Duodenal mucosa (tissue), 2 donors: ENCODE results near the gene NUDT8.
"Not testable (repeated sequence)": the region's sequence is repeated elsewhere in the genome, so short reads cannot be mapped to it uniquely, and the experiment has no call there.

Source experiments
- H3K27ac ChIP-seq: one replicate; pipeline ENCODE4 v1.7.0; 2013; ENCODE audit warnings: low read depth, low read length
- H3K27me3 ChIP-seq, 2 donors: one replicate each; pipeline ENCODE4 v1.7.0; 2013; ENCODE audit warnings: low read length in 2 of 2, control low read depth in 1 of 2; ENCODE audit not compliant: insufficient read depth in 2 of 2, control insufficient read depth in 1 of 2
- H3K36me3 ChIP-seq, 2 donors: one replicate each; pipeline ENCODE4 v1.7.0; 2013; ENCODE audit warnings: low read length in 2 of 2, control low read depth in 1 of 2; ENCODE audit not compliant: insufficient read depth in 2 of 2, control insufficient read depth in 1 of 2
- H3K4me1 ChIP-seq, 2 donors: one replicate each; pipeline ENCODE4 v1.7.0; 2013; ENCODE audit warnings: low read length in 2 of 2, control low read depth in 1 of 2; ENCODE audit not compliant: insufficient read depth in 2 of 2, control insufficient read depth in 1 of 2
- H3K4me3 ChIP-seq, 2 donors: one replicate each; pipeline ENCODE4 v1.7.0; 2013; ENCODE audit warnings: low read length in 2 of 2, low read depth in 1 of 2
- H3K9ac ChIP-seq, 2 donors: one replicate each; pipeline ENCODE4 v1.7.0; 2013; ENCODE audit warnings: low read length in 2 of 2, low read depth in 1 of 2
- H3K9me3 ChIP-seq, 2 donors: one replicate each; pipeline ENCODE4 v1.7.0; 2013; ENCODE audit warnings: low read length in 2 of 2, control low read depth in 1 of 2; ENCODE audit not compliant: control insufficient read depth in 1 of 2

The NUDT8 gene

GRCh38 chr11:67626970-67627369 lies 2.8 kb downstream of the NUDT8 start:
- H3K9ac ChIP-seq = no peak overlapping the region
- no peaks in the 10 kb centered on the region for H3K9me3 ChIP-seq
- no peak overlapping the region for H3K27ac ChIP-seq
- no peaks in the 10 kb centered on the region for H3K27me3 ChIP-seq
- H3K4me3 ChIP-seq = no peak overlapping the region
- H3K36me3 ChIP-seq = peaks cover 0 to 5% of the 10 kb centered on the region in 2 donors
- peaks cover 19 to 25% of the 10 kb centered on the region in 2 donors for H3K4me1 ChIP-seq

GRCh38 chr11:67626131-67626833 lies 3.5 kb downstream of the NUDT8 start:
- not testable (repeated sequence) for H3K4me3 ChIP-seq, H3K9me3 ChIP-seq, H3K9ac ChIP-seq, H3K27ac ChIP-seq, H3K27me3 ChIP-seq, H3K36me3 ChIP-seq
- peaks cover 12 to 18% of the 10 kb centered on the region in 2 donors for H3K4me1 ChIP-seq

GRCh38 chr11:67623795-67624194 lies 5.9 kb downstream of the NUDT8 start:
- not testable (repeated sequence) for H3K4me3 ChIP-seq, H3K27ac ChIP-seq, H3K4me1 ChIP-seq, H3K9ac ChIP-seq, H3K27me3 ChIP-seq, H3K9me3 ChIP-seq, H3K36me3 ChIP-seq

- H3K9me3 ChIP-seq = not testable (repeated sequence)
Observed at GRCh38 chr11:67622905-67623304, 6.8 kb downstream of the NUDT8 start.

GRCh38 chr11:67621928-67622327 lies 7.8 kb downstream of the NUDT8 start:
- H3K36me3 ChIP-seq, H3K27ac ChIP-seq: not testable (repeated sequence)

More at GRCh38 chr11:67622905-67623304, 6.8 kb downstream of the NUDT8 start:
- not testable (repeated sequence) for H3K4me3 ChIP-seq, H3K4me1 ChIP-seq, H3K9ac ChIP-seq, H3K27me3 ChIP-seq, H3K27ac ChIP-seq, H3K36me3 ChIP-seq

GRCh38 chr11:67620621-67621020 lies 9.1 kb downstream of the NUDT8 start:
- not testable (repeated sequence) for H3K9ac ChIP-seq, H3K4me3 ChIP-seq, H3K36me3 ChIP-seq, H3K9me3 ChIP-seq, H3K27me3 ChIP-seq, H3K27ac ChIP-seq
- peaks cover 3 to 11% of the 10 kb centered on the region in 2 donors for H3K4me1 ChIP-seq

More at GRCh38 chr11:67621928-67622327, 7.8 kb downstream of the NUDT8 start:
- H3K4me1 ChIP-seq, H3K4me3 ChIP-seq, H3K27me3 ChIP-seq, H3K9me3 ChIP-seq, H3K9ac ChIP-seq: not testable (repeated sequence)

GRCh38 chr11:67619683-67620618 lies 9.8 kb downstream of the NUDT8 start:
- H3K36me3 ChIP-seq, H3K9ac ChIP-seq, H3K27me3 ChIP-seq, H3K9me3 ChIP-seq, H3K27ac ChIP-seq, H3K4me3 ChIP-seq: not testable (repeated sequence)
- peaks cover 8 to 12% of the 10 kb centered on the region in 2 donors for H3K4me1 ChIP-seq

GRCh38 chr11:67618901-67619659 lies 10.7 kb downstream of the NUDT8 start:
- not testable (repeated sequence) for H3K9ac ChIP-seq, H3K4me3 ChIP-seq, H3K36me3 ChIP-seq, H3K9me3 ChIP-seq, H3K27ac ChIP-seq, H3K27me3 ChIP-seq
- peaks cover 15 to 17% of the 10 kb centered on the region in 2 donors for H3K4me1 ChIP-seq

GRCh38 chr11:67617243-67617953 lies 12.3 kb downstream of the NUDT8 start:
- Histone ChIP-seq H3K36me3 (peaks cover 0 to 7% of the 10 kb centered on the region in 2 donors), H3K4me1 (peaks cover 24% of the 10 kb centered on the region in 2 donors), H3K4me3 (no peak overlapping the region), H3K9me3 (no peaks in the 10 kb centered on the region), H3K27me3 (peaks cover 0 to 8% of the 10 kb centered on the region in 2 donors), H3K9ac (no peak overlapping the region), H3K27ac (no peak overlapping the region)
